Astrocyte of the cerebellum (primary cell): Measurements from ENCODE around the gene LUZP2.

ENCODE experiments used
- DNase-seq: peaks from one replicate; pipeline ENCODE4 v3.0.0-alpha.2; 2011; ENCODE audit warnings: low read depth
- H3K4me3 ChIP-seq: 2 replicates; pipeline ENCODE4 v1.5.1; 2011; ENCODE audit warnings: mild to moderate bottlenecking, low read depth, low read length, moderate library complexity
- in situ Hi-C: cut with HindIII; loops from 2 replicates; pipeline ENCODE4 v1.10.0; 2017; ENCODE audit warnings: low sequenced_read_pairs
- TF ChIP-seq, protein P1 (sequence below): IDR thresholded peaks from 2 replicates; pipeline ENCODE4 v1.5.1; 2012; ENCODE audit warnings: low read length, low read depth, moderate library complexity, mild to moderate bottlenecking; ENCODE audit errors: missing control alignments

The LUZP2 gene

DNA sequence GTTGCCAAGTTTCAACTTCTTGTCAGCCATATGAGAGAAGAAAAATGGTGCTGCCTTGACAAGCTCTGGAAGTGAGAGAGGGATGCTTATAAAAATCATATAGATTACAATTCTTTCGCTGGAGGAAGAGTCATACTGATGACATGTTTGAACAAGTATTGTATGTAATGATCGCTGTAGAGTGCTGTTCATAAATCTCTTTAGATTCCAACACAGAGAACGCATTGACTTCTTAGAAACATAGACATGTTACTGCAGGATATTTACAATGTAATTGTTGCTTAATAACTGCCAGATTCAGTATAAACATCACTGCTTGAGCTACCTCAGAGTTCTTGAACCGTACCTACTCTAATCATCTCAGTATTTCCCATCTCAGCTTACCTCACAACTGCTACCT, 571.6 kb downstream of the LUZP2 start:
- no peak overlapping the region for H3K4me3 ChIP-seq
- in situ Hi-C loops = no loop called here
- no peak for DNase-seq
- TF ChIP-seq, protein P1, sequence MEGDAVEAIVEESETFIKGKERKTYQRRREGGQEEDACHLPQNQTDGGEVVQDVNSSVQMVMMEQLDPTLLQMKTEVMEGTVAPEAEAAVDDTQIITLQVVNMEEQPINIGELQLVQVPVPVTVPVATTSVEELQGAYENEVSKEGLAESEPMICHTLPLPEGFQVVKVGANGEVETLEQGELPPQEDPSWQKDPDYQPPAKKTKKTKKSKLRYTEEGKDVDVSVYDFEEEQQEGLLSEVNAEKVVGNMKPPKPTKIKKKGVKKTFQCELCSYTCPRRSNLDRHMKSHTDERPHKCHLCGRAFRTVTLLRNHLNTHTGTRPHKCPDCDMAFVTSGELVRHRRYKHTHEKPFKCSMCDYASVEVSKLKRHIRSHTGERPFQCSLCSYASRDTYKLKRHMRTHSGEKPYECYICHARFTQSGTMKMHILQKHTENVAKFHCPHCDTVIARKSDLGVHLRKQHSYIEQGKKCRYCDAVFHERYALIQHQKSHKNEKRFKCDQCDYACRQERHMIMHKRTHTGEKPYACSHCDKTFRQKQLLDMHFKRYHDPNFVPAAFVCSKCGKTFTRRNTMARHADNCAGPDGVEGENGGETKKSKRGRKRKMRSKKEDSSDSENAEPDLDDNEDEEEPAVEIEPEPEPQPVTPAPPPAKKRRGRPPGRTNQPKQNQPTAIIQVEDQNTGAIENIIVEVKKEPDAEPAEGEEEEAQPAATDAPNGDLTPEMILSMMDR = no peak

DNA sequence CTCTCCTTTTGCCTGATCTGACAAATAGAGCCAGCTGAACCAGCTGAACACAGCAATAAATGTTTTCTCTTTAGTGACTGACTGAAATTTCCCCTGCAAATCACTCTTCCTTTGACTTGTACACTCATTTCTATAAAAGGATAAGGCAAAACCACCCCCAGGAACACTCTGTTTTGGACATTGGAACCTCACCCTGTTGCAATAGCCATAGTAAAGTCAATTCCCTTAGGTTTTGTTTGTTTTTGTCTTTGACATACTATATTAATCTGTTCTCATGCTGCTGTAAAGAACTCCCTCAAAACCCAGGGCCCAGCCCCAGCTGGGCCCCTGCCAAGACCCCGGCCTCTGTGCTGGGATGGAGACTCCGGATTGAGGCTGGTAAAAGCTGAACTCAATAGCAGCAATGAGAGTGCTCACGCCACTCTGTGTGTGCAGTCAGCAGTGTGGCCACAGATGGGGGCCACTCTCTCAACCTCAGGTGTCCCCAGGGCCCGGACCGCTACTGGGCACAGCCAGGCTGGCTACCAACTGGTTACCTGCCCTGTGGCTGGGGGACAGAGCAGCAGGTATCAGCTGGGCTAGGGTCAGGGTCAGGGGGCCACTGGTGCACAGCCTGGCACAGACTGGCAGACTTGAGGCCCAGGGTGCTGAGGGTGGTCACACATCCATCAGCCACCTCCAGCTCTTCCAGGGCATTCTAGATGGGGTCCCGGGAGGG, 597.4 kb downstream of the LUZP2 start:
- no peak overlapping the region for H3K4me3 ChIP-seq
- in situ Hi-C loops = no loop called here
- TF ChIP-seq, protein P1 = no peak
- DNase-seq = no peak

DNA sequence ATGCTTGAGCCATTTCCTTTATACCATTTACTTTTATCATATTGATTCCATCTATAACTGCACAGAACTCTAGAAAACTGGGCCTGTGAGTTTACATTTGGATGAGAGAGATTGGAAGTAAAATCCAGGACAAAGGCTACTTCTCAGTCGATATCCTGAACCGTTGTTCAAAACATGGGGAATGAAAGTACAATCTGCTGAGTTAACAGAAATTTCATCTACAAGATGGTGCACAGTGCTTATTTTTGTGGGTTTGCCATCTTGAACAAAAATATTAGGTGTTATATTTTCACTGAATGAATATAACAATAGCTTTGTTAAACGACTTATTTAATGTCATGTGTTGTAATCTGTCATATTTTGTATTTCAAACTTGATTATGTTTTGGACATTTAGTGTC, 622.6 kb downstream of the LUZP2 start:
- in situ Hi-C loops = no loop called here
- TF ChIP-seq, protein P1 = no peak
- no peak for DNase-seq
- no peak overlapping the region for H3K4me3 ChIP-seq
